ENCODE data around the gene IRAK3. TPM values are rescaled to one million over a fixed set of nuclear protein-coding genes. Genes with fewer than 3 reads are reported as not detected.

Gene IRAK3
- total and polyA plus RNA-seq, 10 donors = 4.4 to 157 (median 73.5) TPM

- Histone ChIP-seq H3K9me3 (no peaks in the 10 kb centered on the region), H3K36me3 (peaks cover 0 to 49% (median 0%) of the 10 kb centered on the region in 6 donors), H3K4me3 (no peak overlapping the region), H3K27ac (peak overlapping the region in 7 of 8 donors; percentile 25 to 87 (median 79)), H3K27me3 (replicated peaks in 1 of 7) (peaks cover 0 to 11% (median 0%) of the 10 kb centered on the region in 7 donors), H3K4me1 (peaks cover 0 to 83% (median 36%) of the 10 kb centered on the region in 6 donors)
- 54 to 88% (median 73%) methylated on average over 2 of the region's 2 CpGs for WGBS, 5 donors
- intact Hi-C loops (cut with DNase I; ENCODE audit: low total_unique reads) = no loop called here
- DNase-seq = no peak
- TF ChIP-seq, protein P1, sequence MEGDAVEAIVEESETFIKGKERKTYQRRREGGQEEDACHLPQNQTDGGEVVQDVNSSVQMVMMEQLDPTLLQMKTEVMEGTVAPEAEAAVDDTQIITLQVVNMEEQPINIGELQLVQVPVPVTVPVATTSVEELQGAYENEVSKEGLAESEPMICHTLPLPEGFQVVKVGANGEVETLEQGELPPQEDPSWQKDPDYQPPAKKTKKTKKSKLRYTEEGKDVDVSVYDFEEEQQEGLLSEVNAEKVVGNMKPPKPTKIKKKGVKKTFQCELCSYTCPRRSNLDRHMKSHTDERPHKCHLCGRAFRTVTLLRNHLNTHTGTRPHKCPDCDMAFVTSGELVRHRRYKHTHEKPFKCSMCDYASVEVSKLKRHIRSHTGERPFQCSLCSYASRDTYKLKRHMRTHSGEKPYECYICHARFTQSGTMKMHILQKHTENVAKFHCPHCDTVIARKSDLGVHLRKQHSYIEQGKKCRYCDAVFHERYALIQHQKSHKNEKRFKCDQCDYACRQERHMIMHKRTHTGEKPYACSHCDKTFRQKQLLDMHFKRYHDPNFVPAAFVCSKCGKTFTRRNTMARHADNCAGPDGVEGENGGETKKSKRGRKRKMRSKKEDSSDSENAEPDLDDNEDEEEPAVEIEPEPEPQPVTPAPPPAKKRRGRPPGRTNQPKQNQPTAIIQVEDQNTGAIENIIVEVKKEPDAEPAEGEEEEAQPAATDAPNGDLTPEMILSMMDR (IDR thresholded peaks at IDR 0.05 in 8 of 11, conservative IDR thresholded peaks at IDR 0.05 in 3 of 11) = no peak
- TF ChIP-seq POLR2A (IDR thresholded peaks at IDR 0.05) (no peak), POLR2AphosphoS5 (IDR thresholded peaks at IDR 0.05) (no peak)
Observed at GRCh38 chr12:66236969-66237368, 48.0 kb downstream of the IRAK3 start.

GRCh38 chr12:66237505-66238175, 48.6 kb downstream of the IRAK3 start:
- peak overlapping the region in 5 of 8 donors; percentile 78 to 87 (median 83) for H3K27ac ChIP-seq
- H3K4me3 ChIP-seq = no peak overlapping the region
- no peaks in the 10 kb centered on the region for H3K9me3 ChIP-seq
- intact Hi-C loops (cut with DNase I; ENCODE audit: low total_unique reads) = no loop called here
- peaks cover 0 to 86% (median 41%) of the 10 kb centered on the region in 6 donors for H3K4me1 ChIP-seq
- DNase-seq = no peak
- H3K27me3 ChIP-seq (replicated peaks in 1 of 7) = peaks cover 0 to 11% (median 0%) of the 10 kb centered on the region in 7 donors
- H3K36me3 ChIP-seq = peaks cover 0 to 49% (median 1%) of the 10 kb centered on the region in 6 donors
- WGBS, 5 donors = 81 to 88% (median 81%) methylated on average over 2 of the region's 2 CpGs
- no peak for TF ChIP-seq POLR2AphosphoS5 (IDR thresholded peaks at IDR 0.05)
- TF ChIP-seq, protein P1 (IDR thresholded peaks at IDR 0.05 in 8 of 11, conservative IDR thresholded peaks at IDR 0.05 in 3 of 11) = no peak
- no peak for TF ChIP-seq POLR2A (IDR thresholded peaks at IDR 0.05)

GRCh38 chr12:66239295-66239694, 50.3 kb downstream of the IRAK3 start:
- Histone ChIP-seq H3K27me3 (replicated peaks in 1 of 7) (peaks cover 0 to 11% (median 0%) of the 10 kb centered on the region in 7 donors), H3K36me3 (peaks cover 0 to 51% (median 3%) of the 10 kb centered on the region in 6 donors), H3K27ac (peak overlapping the region in 3 of 8 donors; percentile 83 to 87 (median 84)), H3K9me3 (no peaks in the 10 kb centered on the region), H3K4me3 (no peak overlapping the region), H3K4me1 (peaks cover 0 to 79% (median 37%) of the 10 kb centered on the region in 6 donors)
- intact Hi-C loops (cut with DNase I; ENCODE audit: low total_unique reads) = no loop called here
- TF ChIP-seq POLR2AphosphoS5 (IDR thresholded peaks at IDR 0.05) (no peak), POLR2A (IDR thresholded peaks at IDR 0.05) (no peak)
- TF ChIP-seq, protein P1 (IDR thresholded peaks at IDR 0.05 in 8 of 11, conservative IDR thresholded peaks at IDR 0.05 in 3 of 11) = no peak
- DNase-seq = no peak
- 60 to 84% (median 68%) methylated on average over 1 of the region's 1 CpG for WGBS, 5 donors

DNA sequence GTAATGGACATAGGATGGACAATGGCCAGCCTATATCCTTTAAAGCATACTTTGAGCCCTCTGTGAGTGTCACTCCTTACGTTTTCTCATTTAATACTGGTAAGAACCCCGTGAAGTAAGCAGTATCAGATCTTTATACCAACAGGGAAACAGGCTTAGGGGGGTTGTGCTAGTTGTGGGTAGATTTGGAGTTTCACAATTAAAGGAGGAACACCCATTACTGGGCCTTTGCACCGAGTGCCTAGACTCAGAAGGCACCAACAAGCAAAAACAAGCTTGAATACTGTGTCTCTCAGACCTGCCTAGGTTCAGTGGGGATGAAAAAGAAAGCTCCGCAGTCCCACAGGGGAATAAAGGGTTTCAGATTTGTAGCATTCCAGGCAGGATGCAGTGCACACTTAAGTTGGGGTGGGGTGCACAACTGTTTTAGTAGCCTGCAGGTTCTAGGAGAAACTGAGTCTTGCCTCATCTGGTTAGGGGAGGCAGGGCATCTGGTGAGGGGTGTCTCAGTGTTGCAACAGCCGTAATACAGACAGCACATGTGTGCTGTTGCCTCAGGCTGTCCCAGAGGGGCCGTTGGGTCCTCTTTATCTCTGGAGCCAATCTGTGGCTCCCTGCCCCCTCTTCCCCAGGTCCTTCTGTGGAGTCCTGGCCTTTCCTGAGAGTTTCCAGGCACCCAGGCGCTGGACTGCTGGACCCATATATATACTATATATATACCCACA, 51.2 kb downstream of the IRAK3 start:
- peaks cover 0 to 60% (median 6%) of the 10 kb centered on the region in 6 donors for H3K36me3 ChIP-seq
- H3K4me1 ChIP-seq = peaks cover 0 to 72% (median 29%) of the 10 kb centered on the region in 6 donors
- peaks cover 0 to 10% (median 0%) of the 10 kb centered on the region in 7 donors for H3K27me3 ChIP-seq (replicated peaks in 1 of 7)
- 49 to 80% (median 67%) methylated on average over 7 of the region's 7 CpGs for WGBS, 5 donors
- DNase-seq = no peak
- intact Hi-C loops (cut with DNase I; ENCODE audit: low total_unique reads) = no loop called here
- no peak for TF ChIP-seq POLR2A (IDR thresholded peaks at IDR 0.05)
- TF ChIP-seq POLR2AphosphoS5 (IDR thresholded peaks at IDR 0.05) = peak in 1 of 3 donors; percentile 24
- TF ChIP-seq, protein P1 (IDR thresholded peaks at IDR 0.05 in 8 of 11, conservative IDR thresholded peaks at IDR 0.05 in 3 of 11) = no peak
- H3K9me3 ChIP-seq = no peaks in the 10 kb centered on the region
- H3K4me3 ChIP-seq = no peak overlapping the region
- peak overlapping the region in 6 of 8 donors; percentile 65 to 87 (median 78) for H3K27ac ChIP-seq
